ENCODE measurements around the gene PTPRG. TPM values are rescaled to one million over a fixed set of nuclear protein-coding genes. Genes with fewer than 3 reads are reported as not detected.

The PTPRG gene
- total and polyA plus RNA-seq, 3 experiments from 2014 or later: not detected

- no peak for DNase-seq
- POLR2A ChIA-PET: no interaction called here
- Histone ChIP-seq H3K9me3 (ENCODE audit: low read length) (no peaks in the 10 kb centered on the region), H3K4me3 (ENCODE audit: low read length) (no peak overlapping the region), H3K27ac (ENCODE audit: low read depth, low read length) (no peak overlapping the region), H3K4me1 (ENCODE audit: insufficient read depth, low read length) (no peaks in the 10 kb centered on the region), H3K27me3 (ENCODE audit: insufficient read depth, low read length, poor library complexity, severe bottlenecking) (no peaks in the 10 kb centered on the region), H3K36me3 (ENCODE audit: insufficient read depth, low read length) (no peaks in the 10 kb centered on the region)
- Mint-ChIP-seq H3K9me3 (peaks cover 0 to 3% (median 0%) of the 10 kb centered on the region in 5 donors), H3K27me3 (no peaks in the 10 kb centered on the region), H3K27ac (no peak overlapping the region), H3K4me1 (no peaks in the 10 kb centered on the region), H3K4me3 (no peak overlapping the region), H3K36me3 (no peaks in the 10 kb centered on the region)
- CTCF ChIA-PET: no interaction called here
Observed at GRCh38 chr3:61863579-61863978, 302.2 kb downstream of the PTPRG start.

- Histone ChIP-seq H3K4me3 (ENCODE audit: low read length) (no peak overlapping the region), H3K27ac (ENCODE audit: low read depth, low read length) (no peak overlapping the region), H3K4me1 (ENCODE audit: insufficient read depth, low read length) (no peaks in the 10 kb centered on the region), H3K9me3 (ENCODE audit: low read length) (no peaks in the 10 kb centered on the region), H3K36me3 (ENCODE audit: insufficient read depth, low read length) (no peaks in the 10 kb centered on the region), H3K27me3 (ENCODE audit: insufficient read depth, low read length, poor library complexity, severe bottlenecking) (no peaks in the 10 kb centered on the region)
- H3K4me3 Mint-ChIP-seq: no peak overlapping the region
- ChIA-PET POLR2A (no interaction called here), CTCF (no interaction called here)
- H3K9me3 Mint-ChIP-seq: peaks cover 0 to 7% (median 0%) of the 10 kb centered on the region in 5 donors
- no peaks in the 10 kb centered on the region for H3K4me1 Mint-ChIP-seq
- H3K36me3 Mint-ChIP-seq: no peaks in the 10 kb centered on the region
- DNase-seq: no peak
- H3K27me3 Mint-ChIP-seq: no peaks in the 10 kb centered on the region
- no peak overlapping the region for H3K27ac Mint-ChIP-seq
Observed at GRCh38 chr3:61864886-61865285, 303.5 kb downstream of the PTPRG start.

- no peaks in the 10 kb centered on the region for H3K27me3 ChIP-seq (ENCODE audit: insufficient read depth, low read length, poor library complexity, severe bottlenecking)
- H3K4me3 Mint-ChIP-seq: peak overlapping the region in 1 of 7 donors; percentile 46
- no peaks in the 10 kb centered on the region for H3K9me3 ChIP-seq (ENCODE audit: low read length)
- H3K27ac ChIP-seq (ENCODE audit: low read depth, low read length): no peak overlapping the region
- no peaks in the 10 kb centered on the region for H3K27me3 Mint-ChIP-seq
- DNase-seq: no peak
- no peaks in the 10 kb centered on the region for H3K36me3 Mint-ChIP-seq
- H3K4me1 Mint-ChIP-seq: no peaks in the 10 kb centered on the region
- no peak overlapping the region for H3K4me3 ChIP-seq (ENCODE audit: low read length)
- POLR2A ChIA-PET: no interaction called here
- peaks cover 0 to 7% (median 0%) of the 10 kb centered on the region in 5 donors for H3K9me3 Mint-ChIP-seq
- H3K27ac Mint-ChIP-seq: no peak overlapping the region
- H3K36me3 ChIP-seq (ENCODE audit: insufficient read depth, low read length): no peaks in the 10 kb centered on the region
- CTCF ChIA-PET: no interaction called here
- no peaks in the 10 kb centered on the region for H3K4me1 ChIP-seq (ENCODE audit: insufficient read depth, low read length)
Observed at GRCh38 chr3:61865466-61866152, 304.2 kb downstream of the PTPRG start.

- Mint-ChIP-seq H3K4me3 (no peak overlapping the region), H3K27ac (no peak overlapping the region), H3K4me1 (no peaks in the 10 kb centered on the region), H3K9me3 (peaks cover 0 to 7% (median 0%) of the 10 kb centered on the region in 5 donors), H3K27me3 (no peaks in the 10 kb centered on the region), H3K36me3 (no peaks in the 10 kb centered on the region)
- Histone ChIP-seq H3K9me3 (ENCODE audit: low read length) (no peaks in the 10 kb centered on the region), H3K27ac (ENCODE audit: low read depth, low read length) (no peak overlapping the region), H3K36me3 (ENCODE audit: insufficient read depth, low read length) (no peaks in the 10 kb centered on the region), H3K4me1 (ENCODE audit: insufficient read depth, low read length) (no peaks in the 10 kb centered on the region), H3K4me3 (ENCODE audit: low read length) (no peak overlapping the region), H3K27me3 (ENCODE audit: insufficient read depth, low read length, poor library complexity, severe bottlenecking) (no peaks in the 10 kb centered on the region)
- CTCF ChIA-PET: no interaction called here
- POLR2A ChIA-PET: no interaction called here
- no peak for DNase-seq
Observed at GRCh38 chr3:61866153-61866542, 304.8 kb downstream of the PTPRG start.

GRCh38 chr3:61866961-61867461 lies 305.6 kb downstream of the PTPRG start:
- ChIA-PET POLR2A (no interaction called here), CTCF (no interaction called here)
- DNase-seq: no peak
- Mint-ChIP-seq H3K4me1 (no peaks in the 10 kb centered on the region), H3K27ac (no peak overlapping the region), H3K9me3 (peaks cover 0 to 7% (median 2%) of the 10 kb centered on the region in 5 donors), H3K36me3 (no peaks in the 10 kb centered on the region), H3K27me3 (no peaks in the 10 kb centered on the region), H3K4me3 (no peak overlapping the region)
- H3K4me1 ChIP-seq (ENCODE audit: insufficient read depth, low read length): no peaks in the 10 kb centered on the region
- H3K4me3 ChIP-seq (ENCODE audit: low read length): no peak overlapping the region
- H3K36me3 ChIP-seq (ENCODE audit: insufficient read depth, low read length): no peaks in the 10 kb centered on the region
- H3K9me3 ChIP-seq (ENCODE audit: low read length): no peaks in the 10 kb centered on the region
- no peaks in the 10 kb centered on the region for H3K27me3 ChIP-seq (ENCODE audit: insufficient read depth, low read length, poor library complexity, severe bottlenecking)
- H3K27ac ChIP-seq (ENCODE audit: low read depth, low read length): no peak overlapping the region

- Mint-ChIP-seq H3K9me3 (peaks cover 0 to 7% (median 2%) of the 10 kb centered on the region in 5 donors), H3K4me3 (no peak overlapping the region), H3K36me3 (no peaks in the 10 kb centered on the region), H3K27me3 (no peaks in the 10 kb centered on the region), H3K4me1 (no peaks in the 10 kb centered on the region), H3K27ac (no peak overlapping the region)
- Histone ChIP-seq H3K4me1 (ENCODE audit: insufficient read depth, low read length) (no peaks in the 10 kb centered on the region), H3K36me3 (ENCODE audit: insufficient read depth, low read length) (no peaks in the 10 kb centered on the region), H3K4me3 (ENCODE audit: low read length) (no peak overlapping the region), H3K9me3 (ENCODE audit: low read length) (no peaks in the 10 kb centered on the region), H3K27ac (ENCODE audit: low read depth, low read length) (no peak overlapping the region), H3K27me3 (ENCODE audit: insufficient read depth, low read length, poor library complexity, severe bottlenecking) (no peaks in the 10 kb centered on the region)
- DNase-seq: no peak
- CTCF ChIA-PET: no interaction called here
- POLR2A ChIA-PET: no interaction called here
Observed at GRCh38 chr3:61868499-61868898, 307.1 kb downstream of the PTPRG start.

- ChIA-PET POLR2A (no interaction called here), CTCF (interaction anchor here (2.1 kb wide), 1 partner anchor 8 kb away, joined by 5 read pairs; no protein-coding TSS in a partner anchor)
- Histone ChIP-seq H3K36me3 (ENCODE audit: insufficient read depth, low read length) (no peaks in the 10 kb centered on the region), H3K27ac (ENCODE audit: low read depth, low read length) (no peak overlapping the region), H3K4me1 (ENCODE audit: insufficient read depth, low read length) (no peaks in the 10 kb centered on the region), H3K9me3 (ENCODE audit: low read length) (no peaks in the 10 kb centered on the region), H3K4me3 (ENCODE audit: low read length) (no peak overlapping the region), H3K27me3 (ENCODE audit: insufficient read depth, low read length, poor library complexity, severe bottlenecking) (no peaks in the 10 kb centered on the region)
- no peak overlapping the region for H3K27ac Mint-ChIP-seq
- no peak overlapping the region for H3K4me3 Mint-ChIP-seq
- no peaks in the 10 kb centered on the region for H3K4me1 Mint-ChIP-seq
- H3K27me3 Mint-ChIP-seq: no peaks in the 10 kb centered on the region
- peaks cover 0 to 7% (median 2%) of the 10 kb centered on the region in 5 donors for H3K9me3 Mint-ChIP-seq
- no peak for DNase-seq
- no peaks in the 10 kb centered on the region for H3K36me3 Mint-ChIP-seq
Observed at GRCh38 chr3:61869371-61869770, 308.0 kb downstream of the PTPRG start.

GRCh38 chr3:61871644-61872043 lies 310.3 kb downstream of the PTPRG start:
- H3K27ac Mint-ChIP-seq: no peak overlapping the region

More at GRCh38 chr3:61871644-61872043, 310.3 kb downstream of the PTPRG start:
- Mint-ChIP-seq H3K4me1 (no peaks in the 10 kb centered on the region), H3K9me3 (peaks cover 0 to 7% (median 2%) of the 10 kb centered on the region in 5 donors), H3K4me3 (no peak overlapping the region), H3K36me3 (no peaks in the 10 kb centered on the region), H3K27me3 (no peaks in the 10 kb centered on the region)
- no peak overlapping the region for H3K4me3 ChIP-seq (ENCODE audit: low read length)
- no peaks in the 10 kb centered on the region for H3K9me3 ChIP-seq (ENCODE audit: low read length)
- H3K4me1 ChIP-seq (ENCODE audit: insufficient read depth, low read length): no peaks in the 10 kb centered on the region
- CTCF ChIA-PET: interaction anchor here (2.1 kb wide), 1 partner anchor 10 kb away, joined by 5 read pairs; no protein-coding TSS in a partner anchor
- no peak overlapping the region for H3K27ac ChIP-seq (ENCODE audit: low read depth, low read length)
- H3K27me3 ChIP-seq (ENCODE audit: insufficient read depth, low read length, poor library complexity, severe bottlenecking): no peaks in the 10 kb centered on the region
- DNase-seq: no peak
- POLR2A ChIA-PET: no interaction called here
- H3K36me3 ChIP-seq (ENCODE audit: insufficient read depth, low read length): no peaks in the 10 kb centered on the region

Data from CD8-positive, alpha-beta memory T cell (primary cell).